GM21723 (cell line): ENCODE measurements around the gene IGLL5.

Experiments
- ATAC-seq: cut with Tn5 transposase; IDR thresholded peaks from one replicate; pipeline ENCODE4 v1.9.1; 2021; ENCODE audit warnings: mild to moderate bottlenecking, moderate library complexity; ENCODE audit not compliant: unreplicated experiment

The IGLL5 gene

GRCh38 chr22:22925146-22925804, 37.7 kb downstream of the IGLL5 start:
- ATAC-seq, result no peak

- ATAC-seq, result no peak
Measured at GRCh38 chr22:22925805-22926369, 38.3 kb downstream of the IGLL5 start.

- ATAC-seq, result no peak
Measured at GRCh38 chr22:22926370-22927195, 39.0 kb downstream of the IGLL5 start.

GRCh38 chr22:22927196-22927887, 39.7 kb downstream of the IGLL5 start:
- ATAC-seq, result no peak

GRCh38 chr22:22927888-22928665, 40.5 kb downstream of the IGLL5 start:
- no peak for ATAC-seq

- peak; percentile 82 for ATAC-seq
Measured at GRCh38 chr22:22928666-22929380, 41.2 kb downstream of the IGLL5 start.

GRCh38 chr22:22929381-22930221, 42.0 kb downstream of the IGLL5 start:
- no peak for ATAC-seq

GRCh38 chr22:22930222-22930497, 42.5 kb downstream of the IGLL5 start:
- no peak for ATAC-seq

- ATAC-seq, result no peak
Measured at GRCh38 chr22:22930571-22931556, 43.2 kb downstream of the IGLL5 start.

- no peak for ATAC-seq
Measured at GRCh38 chr22:22931557-22932270, 44.1 kb downstream of the IGLL5 start.

GRCh38 chr22:22932512-22932941, 44.9 kb downstream of the IGLL5 start:
- ATAC-seq, result no peak

GRCh38 chr22:22933100-22933806, 45.6 kb downstream of the IGLL5 start:
- no peak for ATAC-seq

- no peak for ATAC-seq
Measured at GRCh38 chr22:22933807-22934542, 46.4 kb downstream of the IGLL5 start.

- no peak for ATAC-seq
Measured at GRCh38 chr22:22934543-22935055, 47.0 kb downstream of the IGLL5 start.

GRCh38 chr22:22935056-22935545, 47.5 kb downstream of the IGLL5 start:
- peak; percentile 33 for ATAC-seq
